Caco-2 (cell line): ENCODE data around the gene MCTP1. TPM values are rescaled to one million over a fixed set of nuclear protein-coding genes. Genes with fewer than 3 reads are reported as not detected.
A peak's percentile ranks its signal among the peaks of the same experiment; 100 is the strongest.

Source experiments
- BruUV-seq: library from RNA; stranded (reverse); fragments of 400-500 nt; replicated peaks from 2 replicates; lab custom pipeline; 2021; lab: Mats Ljungman, UMichigan
- CTCF ChIA-PET: fragments of 300-600 bp; sonication (Branson Sonifier 250); formaldehyde crosslinking; loops from one replicate; lab custom pipeline; 2022; ENCODE audit warnings: antibody characterized with exemption; lab: Charles Lee
- POLR2A ChIA-PET: fragments of 300-600 bp; sonication (Branson Sonifier 250); formaldehyde crosslinking; loops from one replicate; lab custom pipeline; 2022; ENCODE audit warnings: antibody characterized with exemption; lab: Charles Lee
- DNase-seq, 2 experiments: peaks; one replicate each; pipeline versions ENCODE4 v3.0.0 to v3.0.0-alpha.2; 2020 to 2022
- H3K27me3 ChIP-seq: replicated peaks from 2 replicates; pipeline ENCODE4 v1.6.0; 2011; ENCODE audit warnings: low read length; ENCODE audit not compliant: control insufficient read depth, insufficient read depth
- H3K36me3 ChIP-seq: 2 replicates; pipeline ENCODE4 v1.5.1; 2011; ENCODE audit warnings: low read length; ENCODE audit not compliant: control insufficient read depth, insufficient read depth
- H3K4me1 ChIP-seq: fragments of 250-450 bp; sonication (Bioruptor Pico); 2 replicates; pipeline ENCODE4 v1.5.1; 2020; ENCODE audit warnings: mild to moderate bottlenecking
- H3K4me3 ChIP-seq: 2 replicates; pipeline ENCODE4 v1.5.1; 2011; ENCODE audit warnings: low read depth, mild to moderate bottlenecking, control low read depth, low read length
- H3K9me3 ChIP-seq: fragments of 250-450 bp; sonication (Bioruptor Pico); 2 replicates; pipeline ENCODE4 v1.5.1; 2020; ENCODE audit warnings: mild to moderate bottlenecking, moderate library complexity
- H3K27ac Mint-ChIP-seq: one replicate; pipeline ENCODE4 v1.8.0; 2022; ENCODE audit warnings: mixed read lengths; ENCODE audit not compliant: unreplicated experiment
- H3K27me3 Mint-ChIP-seq: one replicate; pipeline ENCODE4 v1.8.0; 2022; ENCODE audit warnings: mixed read lengths; ENCODE audit not compliant: insufficient read depth, unreplicated experiment
- H3K36me3 Mint-ChIP-seq: one replicate; pipeline ENCODE4 v1.8.0; 2022; ENCODE audit warnings: mild to moderate bottlenecking, mixed read lengths; ENCODE audit not compliant: insufficient read depth, unreplicated experiment
- H3K4me1 Mint-ChIP-seq: one replicate; pipeline ENCODE4 v1.8.0; 2022; ENCODE audit warnings: low read depth, mixed read lengths; ENCODE audit not compliant: unreplicated experiment
- H3K4me3 Mint-ChIP-seq: one replicate; pipeline ENCODE4 v1.8.0; 2022; ENCODE audit warnings: mild to moderate bottlenecking, moderate library complexity, mixed read lengths; ENCODE audit not compliant: unreplicated experiment
- H3K9me3 Mint-ChIP-seq: one replicate; pipeline ENCODE4 v1.8.0; 2022; ENCODE audit warnings: mixed read lengths; ENCODE audit not compliant: unreplicated experiment
- intact Hi-C: fragments of 100-400 bp; cut with micrococcal nuclease; formaldehyde crosslinking; loops from one replicate; pipeline ENCODE4 v1.10.0; 2022; ENCODE audit not compliant: unreplicated experiment
- total RNA-seq: library from RNA; stranded (reverse); gene quantifications from 2 replicates; pipeline ENCODE4 v1.2.3, GENCODE V29; 2022
- TF ChIP-seq, protein P1 (sequence below), 2 experiments: fragments of 200-600 bp in 1 of 2; IDR thresholded peaks; 1 replicate in 1 of 2; 2 replicates in 1 of 2; pipeline versions ENCODE4 v1.5.1 to v1.8.0; 2011 to 2022; ENCODE audit warnings: antibody characterized with exemption in 1 of 2, control low read depth in 1 of 2, inconsistent platforms in 1 of 2, low read depth in 1 of 2, low read length in 1 of 2, mild to moderate bottlenecking in 1 of 2, moderate library complexity in 1 of 2; ENCODE audit not compliant: insufficient read depth in 1 of 2, severe bottlenecking in 1 of 2, unreplicated experiment in 1 of 2

Gene MCTP1
- total RNA-seq, 1 experiment from 2014 or later, result 3.2 TPM

DNA sequence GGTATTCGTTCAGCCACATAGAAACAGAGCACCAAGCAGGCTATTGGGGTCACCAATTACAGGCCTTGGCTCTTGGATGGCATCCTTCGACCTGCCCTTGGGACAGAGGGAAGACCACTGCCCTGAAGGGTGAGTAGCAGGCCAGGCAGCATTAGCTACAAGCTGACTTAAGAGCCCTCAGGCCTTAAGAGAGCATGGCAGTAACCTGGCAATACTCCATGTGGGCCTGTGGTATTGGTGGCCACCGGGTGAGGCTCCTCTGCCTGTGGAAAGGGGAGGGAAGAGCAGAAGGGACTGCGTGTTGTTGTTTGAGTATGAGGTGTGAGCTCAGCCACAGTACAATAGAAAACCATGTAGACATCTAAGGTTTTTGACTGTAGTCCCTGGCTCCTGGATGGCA is 170.6 kb downstream of the MCTP1 start:
- no peaks in the 10 kb centered on the region for H3K36me3 ChIP-seq
- no TSS peak for BruUV-seq
- H3K4me3 ChIP-seq, result no peak overlapping the region
- intact Hi-C loops, result loop anchor here (10.0 kb wide), 1 partner anchor 150 kb away; no protein-coding TSS in a partner anchor
- Mint-ChIP-seq H3K4me3 (no peak overlapping the region), H3K4me1 (no peaks in the 10 kb centered on the region), H3K9me3 (no peaks in the 10 kb centered on the region), H3K27ac (no peak overlapping the region), H3K27me3 (no peaks in the 10 kb centered on the region), H3K36me3 (no peaks in the 10 kb centered on the region)
- H3K4me1 ChIP-seq, result peaks cover 14% of the 10 kb centered on the region
- no peaks in the 10 kb centered on the region for H3K27me3 ChIP-seq
- H3K9me3 ChIP-seq, result no peaks in the 10 kb centered on the region
- POLR2A ChIA-PET, result no interaction called here
- TF ChIP-seq, protein P1, sequence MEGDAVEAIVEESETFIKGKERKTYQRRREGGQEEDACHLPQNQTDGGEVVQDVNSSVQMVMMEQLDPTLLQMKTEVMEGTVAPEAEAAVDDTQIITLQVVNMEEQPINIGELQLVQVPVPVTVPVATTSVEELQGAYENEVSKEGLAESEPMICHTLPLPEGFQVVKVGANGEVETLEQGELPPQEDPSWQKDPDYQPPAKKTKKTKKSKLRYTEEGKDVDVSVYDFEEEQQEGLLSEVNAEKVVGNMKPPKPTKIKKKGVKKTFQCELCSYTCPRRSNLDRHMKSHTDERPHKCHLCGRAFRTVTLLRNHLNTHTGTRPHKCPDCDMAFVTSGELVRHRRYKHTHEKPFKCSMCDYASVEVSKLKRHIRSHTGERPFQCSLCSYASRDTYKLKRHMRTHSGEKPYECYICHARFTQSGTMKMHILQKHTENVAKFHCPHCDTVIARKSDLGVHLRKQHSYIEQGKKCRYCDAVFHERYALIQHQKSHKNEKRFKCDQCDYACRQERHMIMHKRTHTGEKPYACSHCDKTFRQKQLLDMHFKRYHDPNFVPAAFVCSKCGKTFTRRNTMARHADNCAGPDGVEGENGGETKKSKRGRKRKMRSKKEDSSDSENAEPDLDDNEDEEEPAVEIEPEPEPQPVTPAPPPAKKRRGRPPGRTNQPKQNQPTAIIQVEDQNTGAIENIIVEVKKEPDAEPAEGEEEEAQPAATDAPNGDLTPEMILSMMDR (IDR thresholded peaks at IDR 0.05; ENCODE audit: insufficient read depth in 1 of 2, low read depth in 1 of 2, low read length in 1 of 2, severe bottlenecking in 1 of 2, unreplicated experiment in 1 of 2), result no peak
- DNase-seq, result no peak
- CTCF ChIA-PET, result no interaction called here

DNA sequence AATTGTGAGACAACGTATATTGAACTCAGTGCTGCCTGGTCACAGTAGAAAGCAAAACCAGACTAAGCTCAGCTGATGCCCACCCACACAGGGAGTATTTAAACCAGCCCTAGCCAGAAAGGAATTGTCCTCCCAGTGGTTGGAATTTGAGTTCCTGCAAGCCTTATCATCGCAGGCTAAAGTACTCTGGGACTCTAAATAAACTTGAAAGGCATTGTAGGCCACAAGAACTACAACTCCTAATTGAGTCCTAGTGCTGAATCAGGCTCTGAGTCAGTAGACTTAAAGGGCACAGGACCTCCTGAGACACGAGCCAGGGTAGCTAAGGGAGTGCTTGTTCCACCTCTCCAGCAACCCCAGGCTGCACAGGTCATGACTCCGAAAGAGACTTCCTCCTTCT is 171.4 kb downstream of the MCTP1 start:
- no peaks in the 10 kb centered on the region for H3K9me3 ChIP-seq
- intact Hi-C loops, result loop anchor here (10.0 kb wide), 1 partner anchor 149 kb away; no protein-coding TSS in a partner anchor
- CTCF ChIA-PET, result no interaction called here
- POLR2A ChIA-PET, result no interaction called here
- Mint-ChIP-seq H3K36me3 (no peaks in the 10 kb centered on the region), H3K27me3 (no peaks in the 10 kb centered on the region), H3K4me1 (no peaks in the 10 kb centered on the region), H3K9me3 (no peaks in the 10 kb centered on the region), H3K4me3 (no peak overlapping the region), H3K27ac (no peak overlapping the region)
- peaks cover 14% of the 10 kb centered on the region for H3K4me1 ChIP-seq
- H3K27me3 ChIP-seq, result no peaks in the 10 kb centered on the region
- DNase-seq, result peak; percentile 36 to 39
- no peaks in the 10 kb centered on the region for H3K36me3 ChIP-seq
- BruUV-seq, result no TSS peak
- no peak overlapping the region for H3K4me3 ChIP-seq
- TF ChIP-seq, protein P1 (IDR thresholded peaks at IDR 0.05; ENCODE audit: insufficient read depth in 1 of 2, low read depth in 1 of 2, low read length in 1 of 2, severe bottlenecking in 1 of 2, unreplicated experiment in 1 of 2), result peak in 1 of 2 experiments; percentile 8

DNA sequence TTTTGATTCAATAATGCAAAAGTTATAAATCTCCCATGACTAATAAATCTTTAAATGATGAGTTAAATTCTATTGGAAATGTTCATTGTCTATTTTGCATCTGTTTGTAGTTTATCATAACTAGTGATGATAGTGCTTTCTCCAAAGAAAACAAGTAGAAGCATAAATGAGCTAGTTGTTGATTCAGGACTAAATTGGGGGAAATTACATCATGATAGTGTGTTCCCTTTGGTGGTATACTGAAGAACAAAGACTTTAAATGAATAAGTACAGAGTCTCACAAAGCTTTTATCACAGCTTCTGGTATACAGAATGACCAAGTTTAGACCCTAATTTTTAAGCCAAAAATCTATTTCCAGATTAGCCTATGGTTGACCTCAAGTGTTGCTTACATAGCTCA is 173.8 kb downstream of the MCTP1 start:
- Mint-ChIP-seq H3K4me3 (no peak overlapping the region), H3K9me3 (no peaks in the 10 kb centered on the region), H3K27me3 (no peaks in the 10 kb centered on the region), H3K36me3 (no peaks in the 10 kb centered on the region), H3K27ac (no peak overlapping the region), H3K4me1 (no peaks in the 10 kb centered on the region)
- CTCF ChIA-PET, result no interaction called here
- no peaks in the 10 kb centered on the region for H3K36me3 ChIP-seq
- peaks cover 14% of the 10 kb centered on the region for H3K4me1 ChIP-seq
- H3K27me3 ChIP-seq, result no peaks in the 10 kb centered on the region
- no peak overlapping the region for H3K4me3 ChIP-seq
- intact Hi-C loops, result loop anchor here (10.0 kb wide), 1 partner anchor 146 kb away; no protein-coding TSS in a partner anchor
- no peaks in the 10 kb centered on the region for H3K9me3 ChIP-seq
- POLR2A ChIA-PET, result no interaction called here
- DNase-seq, result no peak
- TF ChIP-seq, protein P1 (IDR thresholded peaks at IDR 0.05; ENCODE audit: insufficient read depth in 1 of 2, low read depth in 1 of 2, low read length in 1 of 2, severe bottlenecking in 1 of 2, unreplicated experiment in 1 of 2), result no peak
- no TSS peak for BruUV-seq
